Epidermal melanocyte (primary cell): ENCODE measurements around the gene PLB1.

ENCODE experiments used
- DNase-seq: peaks from one replicate; pipeline ENCODE4 v3.0.0; 2011; ENCODE audit warnings: low spot score; ENCODE audit not compliant: insufficient read length

The PLB1 gene

GRCh38 chr2:28505361-28505760, 9.5 kb downstream of the PLB1 start:
- no peak for DNase-seq

DNA sequence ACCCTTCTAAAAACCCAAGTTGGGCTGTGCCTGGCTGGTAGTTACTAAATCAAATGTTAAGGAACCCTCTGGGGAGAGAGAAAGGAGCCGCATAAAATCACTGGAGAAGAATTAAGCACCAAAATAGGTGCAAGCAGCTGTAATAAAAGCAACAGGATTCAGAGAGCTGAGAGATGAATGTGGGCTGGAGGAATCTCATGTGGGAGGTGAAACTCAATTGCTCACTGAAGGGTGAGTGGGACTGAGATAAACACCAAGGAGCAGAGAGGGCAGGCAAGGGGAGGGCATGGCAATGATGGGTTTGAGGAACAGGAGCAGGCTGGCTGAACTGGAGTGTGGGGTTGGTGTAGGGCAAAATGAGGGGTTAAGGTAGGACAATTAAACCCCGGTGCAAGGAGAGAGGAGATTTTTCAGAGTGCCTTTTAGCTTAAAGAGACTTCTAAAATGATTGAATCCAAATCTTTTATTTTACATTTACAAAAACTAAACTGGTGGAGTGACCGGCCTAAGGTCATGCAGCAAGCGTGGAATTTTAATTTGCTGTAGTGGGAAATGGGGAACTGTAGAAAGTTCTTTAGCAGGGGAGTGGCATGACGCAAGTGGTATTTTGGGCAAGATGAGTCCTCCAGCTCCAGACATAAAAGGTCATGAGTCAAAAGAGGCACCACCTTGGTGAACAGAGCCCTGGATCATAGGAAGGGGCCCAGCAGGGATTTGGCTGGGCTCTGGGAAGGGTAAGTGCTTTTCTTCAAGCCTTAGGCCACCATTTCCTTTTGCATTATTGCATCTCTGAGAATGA, 10.5 kb downstream of the PLB1 start:
- no peak for DNase-seq

- DNase-seq, result no peak
Measured at GRCh38 chr2:28507796-28508764, 12.2 kb downstream of the PLB1 start.

DNA sequence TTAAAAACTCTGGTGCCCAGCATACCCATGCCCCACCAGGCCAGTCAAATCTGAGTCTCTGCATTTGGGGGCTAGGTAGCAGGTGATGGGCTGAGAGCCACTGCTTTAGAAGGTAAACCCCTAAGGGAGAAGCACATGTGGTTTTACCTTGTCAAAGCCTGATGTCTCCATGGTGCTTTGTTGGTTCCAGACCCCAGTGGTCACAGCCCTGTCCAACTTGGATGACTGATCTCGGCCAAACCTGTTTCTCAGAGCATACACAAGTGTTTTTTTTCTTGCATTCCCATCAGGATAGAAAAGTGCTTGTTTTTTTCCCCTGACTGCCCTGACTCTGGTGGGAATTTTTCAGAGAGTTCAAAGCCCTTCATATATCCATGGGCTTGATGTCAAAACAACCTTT, 13.5 kb downstream of the PLB1 start:
- DNase-seq, result no peak

GRCh38 chr2:28510184-28510583, 14.3 kb downstream of the PLB1 start:
- DNase-seq, result no peak

DNA sequence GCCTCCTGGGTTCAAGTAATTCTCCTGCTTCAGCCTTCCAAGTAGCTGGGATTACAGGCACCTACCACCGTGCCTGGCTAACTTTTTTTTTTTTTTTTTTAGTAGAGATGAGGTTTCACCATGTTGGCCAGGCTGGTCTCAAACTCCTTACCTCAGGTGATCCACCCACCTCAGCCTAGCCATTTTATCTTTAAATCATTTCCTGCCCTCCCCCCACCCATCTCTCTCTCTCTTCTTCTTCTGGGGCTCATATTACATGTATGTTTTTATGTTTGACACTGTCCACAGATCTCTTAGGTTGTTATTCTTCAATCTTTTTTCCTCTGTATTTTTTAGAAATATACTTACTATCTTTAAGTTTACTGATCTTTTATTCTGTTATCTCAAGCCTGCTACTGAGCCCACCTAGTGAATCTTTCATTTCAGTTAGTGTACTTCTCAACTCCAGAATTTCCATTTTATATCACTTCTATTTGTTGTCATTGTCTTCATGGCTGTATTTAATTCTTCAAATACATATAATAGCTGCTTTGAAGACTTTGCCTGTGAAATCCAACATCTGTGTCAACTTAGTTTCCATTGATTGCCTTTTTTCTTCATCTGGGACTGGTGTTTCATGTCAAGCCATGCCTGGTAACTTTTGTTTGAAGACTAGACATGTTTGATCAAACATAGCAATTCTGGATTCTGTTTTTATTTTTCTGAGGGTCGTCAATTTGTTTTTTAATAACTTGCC, 16.2 kb downstream of the PLB1 start:
- no peak for DNase-seq

DNA sequence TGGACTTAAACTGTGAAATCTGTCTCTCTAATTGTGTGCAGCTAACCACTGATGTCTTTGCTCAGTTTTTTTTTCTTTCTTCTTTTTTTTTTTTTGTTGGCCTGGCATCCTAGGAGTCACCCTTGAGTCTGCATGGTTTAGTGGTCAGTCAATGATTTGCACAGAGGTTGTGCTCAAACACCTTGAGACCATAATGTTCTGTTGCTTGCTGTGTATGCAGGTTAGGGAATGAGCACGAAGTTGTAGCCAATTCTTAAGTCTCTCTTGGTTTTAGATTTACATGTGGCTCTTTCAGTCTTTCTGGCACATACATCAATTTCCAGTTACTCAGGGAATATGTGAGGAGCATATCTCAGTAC, 16.7 kb downstream of the PLB1 start:
- no peak for DNase-seq

GRCh38 chr2:28513097-28513496, 17.2 kb downstream of the PLB1 start:
- no peak for DNase-seq

DNA sequence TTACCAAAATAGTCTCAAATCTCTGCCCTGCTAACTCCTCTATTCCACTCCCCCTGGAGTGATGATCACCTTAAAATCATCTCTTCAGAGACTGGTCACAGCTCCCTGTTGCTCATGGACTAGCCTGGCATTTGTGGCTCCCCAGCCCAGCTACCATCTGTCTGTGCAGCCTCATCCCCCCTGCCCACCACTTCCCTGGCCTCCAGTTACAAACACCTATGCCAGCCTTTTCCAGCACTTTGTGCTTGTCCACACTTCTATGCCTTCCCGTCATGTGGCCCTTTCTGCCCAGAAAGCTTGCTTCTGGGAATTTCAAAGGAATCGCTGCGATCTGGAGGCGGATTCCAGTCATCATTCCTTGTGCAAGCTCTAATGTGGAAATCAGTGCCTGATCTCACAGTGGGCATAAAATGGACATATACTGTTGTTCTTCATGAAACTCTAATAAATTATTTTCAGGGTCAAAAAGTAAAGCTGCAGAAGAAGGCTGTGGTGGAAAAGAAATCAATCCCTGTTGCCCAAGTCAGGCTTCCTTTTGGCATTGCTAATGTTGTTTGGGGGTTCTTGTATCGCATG, 19.4 kb downstream of the PLB1 start:
- DNase-seq, result no peak

DNA sequence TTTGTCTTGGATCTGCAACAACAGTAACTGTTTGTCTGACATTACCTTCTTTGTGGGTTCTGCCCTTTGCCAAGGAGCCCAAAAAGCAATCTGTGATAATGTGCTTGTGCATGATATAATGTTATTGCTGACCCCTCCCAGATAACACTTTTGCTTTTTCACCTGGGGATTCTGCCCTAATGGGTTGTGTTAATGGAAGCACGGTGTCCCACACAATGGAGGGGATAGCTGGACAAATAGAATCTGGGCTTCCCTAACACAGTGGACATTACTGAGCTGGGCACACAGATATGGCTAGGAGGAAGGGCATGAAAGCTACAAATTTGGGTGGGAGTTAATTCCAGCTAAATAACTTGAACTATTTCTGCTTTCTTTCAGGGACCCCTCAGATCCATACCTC, 20.6 kb downstream of the PLB1 start:
- DNase-seq, result no peak

- no peak for DNase-seq
Measured at GRCh38 chr2:28516950-28517349, 21.1 kb downstream of the PLB1 start.

DNA sequence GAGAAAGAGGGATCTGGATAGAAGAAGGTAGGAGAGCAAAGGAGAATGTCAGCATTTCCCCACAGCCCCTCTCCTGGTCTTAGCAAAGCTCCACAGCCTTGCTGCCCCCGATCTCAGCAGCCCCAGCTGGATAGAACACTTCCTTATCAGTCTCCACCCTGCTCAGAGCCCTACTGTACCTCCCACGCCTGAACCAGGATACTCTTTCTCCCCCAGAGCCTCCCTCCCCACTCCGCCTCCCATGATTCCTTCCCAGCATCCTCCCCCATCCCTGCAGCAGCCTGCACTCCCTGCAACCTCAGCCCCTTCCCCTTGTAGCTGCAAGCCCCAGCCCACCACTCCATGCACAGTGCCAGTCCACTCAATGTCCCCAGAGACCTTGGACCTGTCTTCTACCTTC, 25.8 kb downstream of the PLB1 start:
- no peak for DNase-seq

DNA sequence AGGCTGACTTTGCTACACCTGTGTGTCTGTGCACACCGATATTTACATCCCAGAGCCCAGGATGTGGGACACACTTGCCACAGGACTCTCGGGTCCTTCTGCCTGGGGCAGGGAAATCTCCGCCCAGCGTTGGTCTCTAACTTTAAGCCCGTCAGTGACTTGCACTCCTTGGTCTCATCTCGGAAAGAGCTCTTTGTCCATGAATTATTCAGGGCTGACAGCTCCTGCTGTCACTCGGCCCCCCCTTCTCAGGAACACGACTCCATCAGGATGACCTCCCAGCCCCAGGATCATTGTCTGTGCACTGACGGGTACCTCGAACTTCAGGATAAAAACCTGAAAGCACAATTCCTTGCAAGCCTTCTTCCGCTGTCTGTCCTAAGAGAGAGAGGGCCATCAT, 26.6 kb downstream of the PLB1 start:
- no peak for DNase-seq

GRCh38 chr2:28523902-28524301, 28.0 kb downstream of the PLB1 start:
- no peak for DNase-seq

- no peak for DNase-seq
Measured at GRCh38 chr2:28525481-28525880, 29.6 kb downstream of the PLB1 start.

- no peak for DNase-seq
Measured at GRCh38 chr2:28526527-28527132, 30.8 kb downstream of the PLB1 start.

DNA sequence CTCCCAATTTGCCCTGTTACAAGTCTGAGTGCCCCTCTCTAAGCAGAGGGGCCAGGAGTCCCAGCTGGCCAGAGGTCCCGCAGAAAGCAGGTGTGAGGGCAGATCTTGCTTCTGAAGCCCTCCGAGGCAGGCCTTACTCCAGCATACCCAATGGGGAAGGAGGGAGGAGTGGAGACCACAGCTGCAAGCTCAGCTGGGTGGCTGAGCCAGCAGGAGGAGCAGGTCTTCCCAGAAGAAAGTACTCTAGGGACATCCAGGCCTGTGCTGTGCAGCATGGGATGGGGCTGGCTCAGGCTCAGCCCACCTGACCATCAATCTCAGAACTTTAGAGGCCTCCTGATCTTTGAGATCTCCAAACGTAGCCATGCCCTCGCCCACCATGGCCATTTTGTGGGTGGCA, 31.3 kb downstream of the PLB1 start:
- no peak for DNase-seq

DNA sequence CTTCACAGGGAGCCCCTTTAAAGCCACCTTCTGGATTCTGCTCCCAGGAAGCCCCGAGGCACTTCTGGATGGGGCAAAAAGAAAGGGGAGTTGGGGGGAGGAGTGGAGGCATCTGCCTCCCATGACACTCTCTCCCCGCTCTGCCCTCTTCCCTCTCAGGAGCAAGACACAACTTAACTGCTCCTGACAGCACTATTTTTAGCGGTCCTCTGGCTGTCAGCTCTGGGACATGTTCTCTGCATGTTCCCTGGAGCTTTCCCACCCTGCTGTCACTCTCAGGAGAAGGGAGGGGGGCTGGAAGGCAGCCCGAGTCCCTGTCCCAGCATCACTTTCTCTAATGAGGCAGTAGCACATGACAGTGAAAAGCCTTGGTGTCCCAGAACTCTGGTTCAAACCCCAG, 32.3 kb downstream of the PLB1 start:
- no peak for DNase-seq

DNA sequence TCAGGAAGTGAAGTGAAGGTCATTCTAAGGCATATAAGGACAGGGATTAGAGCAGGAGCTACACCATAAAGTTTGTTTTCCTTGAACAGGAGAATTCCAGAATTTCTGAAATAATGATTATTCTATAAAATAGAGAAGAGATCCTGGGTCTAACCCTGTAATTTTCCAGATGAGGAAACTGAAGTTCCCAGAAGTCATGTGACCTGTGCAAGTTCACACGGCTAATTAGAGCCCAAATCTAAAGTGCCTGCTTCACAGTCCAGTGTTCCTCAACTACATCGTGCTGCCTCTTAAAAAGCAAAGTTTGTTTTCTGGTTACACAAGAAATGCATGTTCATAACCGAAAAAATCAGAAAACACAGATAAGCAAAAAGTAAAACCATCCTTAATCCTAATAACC, 34.9 kb downstream of the PLB1 start:
- no peak for DNase-seq

- DNase-seq, result no peak
Measured at GRCh38 chr2:28532399-28532798, 36.5 kb downstream of the PLB1 start.

DNA sequence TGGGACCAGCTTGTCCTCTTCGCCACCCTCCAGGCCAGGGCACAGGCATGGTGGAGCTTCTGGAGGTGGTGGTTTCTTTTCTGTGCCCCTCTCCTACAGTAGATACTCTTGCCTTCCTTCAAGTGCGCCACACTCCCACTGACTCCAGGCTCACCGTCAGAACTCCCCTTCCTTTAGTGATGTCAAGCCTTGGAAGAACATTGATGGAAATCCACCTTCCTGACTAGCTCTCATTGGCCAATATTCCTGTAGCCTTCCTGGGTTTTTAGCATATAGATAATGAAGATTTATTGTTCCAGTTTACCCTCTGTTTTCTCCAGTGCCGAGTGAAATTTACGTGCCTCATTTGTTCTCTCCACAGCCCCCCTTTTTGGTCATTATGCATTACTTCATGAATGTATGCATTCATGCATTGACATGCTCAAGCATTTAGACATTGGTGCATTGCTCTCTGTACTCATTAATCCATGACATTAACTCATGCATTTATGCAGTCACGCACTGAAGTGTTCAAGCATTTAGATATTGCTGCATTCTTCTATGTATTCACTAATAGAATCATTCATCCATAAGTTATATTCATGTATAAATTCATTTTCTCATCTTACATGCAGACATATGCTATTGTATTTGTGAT, 37.3 kb downstream of the PLB1 start:
- no peak for DNase-seq
